GM18526 (cell line): ENCODE data around the gene ARL6.

Experiments used
- POLR2A ChIP-seq: IDR thresholded peaks from 3 replicates; pipeline ENCODE4 v1.6.1; 2011; ENCODE audit not compliant: insufficient read length; ENCODE audit errors: extremely low read depth

Gene ARL6

DNA sequence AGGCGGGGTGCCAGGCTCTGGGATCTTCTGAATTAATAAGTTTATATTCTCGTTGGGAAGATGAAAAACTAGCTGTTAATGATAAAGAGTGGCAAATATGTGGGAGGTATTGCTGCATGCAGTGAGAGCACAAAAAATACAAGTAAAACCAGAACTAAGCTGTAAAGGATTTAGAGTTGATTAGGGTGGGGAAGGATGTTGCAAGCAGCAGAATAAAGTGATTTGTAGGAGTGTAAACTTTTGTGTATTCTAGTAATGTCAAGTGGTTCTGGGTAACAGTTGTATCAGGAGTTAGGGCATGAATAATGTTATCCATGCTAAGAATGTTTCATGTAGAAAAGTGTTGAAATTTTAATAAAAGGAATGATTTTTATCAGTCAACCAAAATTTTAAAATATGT lies 75.4 kb downstream of the ARL6 start:
- TF ChIP-seq POLR2A, result no peak

DNA sequence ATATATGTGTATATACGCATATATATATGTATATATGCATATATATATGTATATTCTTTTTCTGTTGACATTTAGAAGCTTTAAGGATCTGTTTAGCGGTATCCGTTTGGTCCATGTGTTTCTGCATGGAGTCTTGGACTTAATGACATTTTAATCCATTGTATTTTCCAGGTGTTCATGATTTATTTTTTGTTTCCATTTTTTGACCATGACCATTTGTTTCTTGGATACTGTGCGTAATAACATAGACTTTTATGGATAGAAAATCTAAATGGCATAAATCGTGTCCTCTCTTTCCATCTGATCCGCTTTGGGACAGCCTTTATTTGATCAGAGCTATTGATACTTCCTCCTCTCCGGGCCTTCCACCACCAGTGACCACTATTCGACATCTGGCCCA lies 76.7 kb downstream of the ARL6 start:
- TF ChIP-seq POLR2A, result no peak

DNA sequence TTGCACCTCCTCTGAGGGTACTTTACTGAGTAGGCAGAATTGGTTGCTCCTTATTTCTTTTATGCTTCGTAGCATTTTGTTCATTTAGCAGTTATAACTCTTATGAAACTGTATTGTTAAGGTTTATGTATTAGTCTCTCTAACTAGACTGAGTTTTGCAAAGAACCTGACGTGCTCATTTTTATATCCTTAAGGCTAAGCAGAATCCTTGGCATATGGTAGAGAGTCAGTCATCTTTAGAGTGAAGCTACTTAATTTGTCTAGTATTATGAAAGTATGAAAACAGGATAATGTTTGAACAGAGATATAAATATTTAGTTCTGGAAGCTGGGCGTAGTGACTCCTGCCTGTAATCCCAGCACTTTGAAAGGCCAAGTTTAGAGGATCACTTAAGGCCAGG lies 77.4 kb downstream of the ARL6 start:
- no peak for TF ChIP-seq POLR2A

- no peak for TF ChIP-seq POLR2A
Observed at GRCh38 chr3:97848779-97849178, 84.2 kb downstream of the ARL6 start.
